NCI-H2227 (cell line): Measurements from ENCODE around the gene DEFB123.
"Not testable (repeated sequence)": the region's sequence is repeated elsewhere in the genome, so short reads cannot be mapped to it uniquely, and the experiment has no call there.

Experiments used
- DNase-seq: peaks from one replicate; lab custom pipeline; 2025; ENCODE audit not compliant: unreplicated experiment; lab: John Stamatoyannopoulos, UW

DEFB123 gene, protein sequence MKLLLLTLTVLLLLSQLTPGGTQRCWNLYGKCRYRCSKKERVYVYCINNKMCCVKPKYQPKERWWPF

DNA sequence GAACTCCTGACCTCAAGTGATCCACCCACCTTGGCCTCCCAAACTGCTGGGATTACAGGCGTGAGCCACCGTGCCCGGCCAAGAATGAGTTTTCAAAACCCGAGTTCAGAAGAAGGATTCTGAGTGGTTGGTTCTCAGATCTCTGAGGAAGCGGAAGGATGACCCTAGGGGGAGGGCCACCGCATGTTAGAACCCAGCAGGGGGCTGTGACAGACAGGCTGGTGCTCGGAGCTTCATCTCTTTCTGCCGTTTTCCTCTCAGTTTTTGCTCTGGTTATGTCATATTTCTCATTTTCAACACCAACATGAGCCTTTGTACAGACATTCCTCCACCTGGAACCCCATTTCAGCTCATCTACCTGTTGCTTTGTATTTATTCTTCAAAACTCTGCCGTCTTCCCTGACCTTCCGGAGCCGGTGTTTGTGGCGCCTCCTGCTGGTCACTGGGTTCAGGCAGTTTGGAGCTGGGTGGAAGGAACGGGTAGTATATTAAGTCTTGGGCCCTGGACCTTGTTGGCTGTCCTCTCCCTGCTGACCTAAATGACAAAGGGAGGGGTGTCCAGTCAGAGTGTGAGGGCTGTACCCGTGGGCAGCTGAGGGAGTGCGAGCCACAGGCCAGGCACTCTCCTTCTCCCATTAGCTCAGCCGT is at the start of gene DEFB123:
DEFB123 (plus strand) TSS at position 621 of the 648 bp plus-strand sequence. CDS start 67 bp downstream, outside the sequence.
- DNase-seq = no peak

DNA sequence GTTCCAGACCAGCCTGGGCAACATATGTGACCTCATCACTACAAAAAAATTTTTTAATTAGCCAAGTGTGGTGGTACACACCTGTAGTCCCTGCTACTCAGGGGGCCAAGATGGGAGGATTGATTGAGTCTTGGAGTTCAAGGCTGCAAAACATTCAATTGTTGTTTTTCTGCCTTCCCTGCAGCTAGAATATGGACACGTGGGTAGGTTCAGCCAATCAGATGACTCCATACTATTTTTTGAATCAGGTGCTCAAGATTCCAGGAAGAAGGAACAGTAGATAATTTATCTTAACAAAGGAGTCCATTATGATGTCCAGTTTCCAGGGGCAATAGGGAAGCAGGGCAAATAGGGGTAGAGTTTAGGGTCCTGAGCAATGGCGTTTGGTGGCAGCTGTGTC is 47.6 kb upstream of the DEFB123 start:
- DNase-seq = no peak

DNA sequence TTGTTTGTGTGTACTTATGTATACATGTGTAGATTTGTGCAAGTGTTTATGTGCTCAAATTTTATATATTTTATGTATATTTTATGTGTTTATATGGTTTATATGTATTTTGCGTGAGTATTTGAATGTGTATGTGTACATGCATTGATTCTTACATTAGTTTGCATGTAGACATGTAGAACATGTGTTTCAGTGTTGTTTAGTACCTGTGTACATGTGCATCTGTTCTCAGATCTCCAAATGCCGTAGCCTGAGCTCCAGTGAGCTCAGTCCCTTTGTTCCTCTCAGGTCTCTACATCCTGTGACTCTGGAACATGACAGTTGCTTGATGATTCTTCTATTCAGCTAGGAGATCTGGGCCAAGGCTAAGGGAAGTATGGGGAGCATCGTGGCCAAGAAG is 45.5 kb upstream of the DEFB123 start:
- DNase-seq = no peak

DNA sequence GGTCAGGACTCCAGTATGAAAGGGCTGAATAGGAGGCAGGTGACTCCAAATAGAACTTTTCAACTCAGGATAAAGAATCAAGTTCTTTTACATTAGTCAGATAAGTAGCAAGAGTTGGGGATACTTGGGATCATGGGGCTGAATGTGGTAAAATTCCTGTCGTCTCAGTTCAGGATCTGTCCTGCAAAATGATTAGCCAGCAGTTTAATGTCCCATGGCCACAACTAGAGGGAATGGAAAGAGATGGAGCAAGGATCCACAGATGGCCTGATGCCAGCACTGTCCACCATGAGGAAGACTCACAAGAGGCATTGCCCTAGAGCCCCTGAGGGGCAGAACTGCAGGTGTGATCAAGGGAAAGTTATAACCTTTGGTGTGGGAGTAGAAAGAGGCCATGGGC is 36.5 kb upstream of the DEFB123 start:
- DNase-seq = no peak

DNA sequence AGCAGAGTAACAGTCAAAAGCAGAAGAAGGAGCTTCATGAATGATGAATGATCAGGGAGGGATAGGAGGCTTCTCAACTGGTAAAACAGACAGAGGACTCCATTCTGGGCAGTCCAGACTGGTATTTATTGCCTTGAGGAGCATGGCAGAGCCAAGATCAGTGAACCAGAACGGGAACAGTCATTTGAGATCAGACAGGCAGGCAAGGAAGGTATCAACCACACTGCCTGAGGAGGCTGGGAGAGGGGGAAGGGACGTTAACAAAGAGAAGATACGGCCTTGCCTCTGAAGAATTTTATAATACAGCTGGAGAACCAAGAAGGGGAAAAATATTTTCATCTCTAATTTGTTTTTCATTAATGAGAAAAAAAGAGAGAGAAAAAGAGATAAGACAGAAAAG is 34.3 kb upstream of the DEFB123 start, which contains the start of gene DEFB121:
DEFB121 (minus strand) TSS at position 101 of the 400 bp plus-strand sequence; CDS start at position 38, 63 bp downstream.
- DNase-seq = no peak

DNA sequence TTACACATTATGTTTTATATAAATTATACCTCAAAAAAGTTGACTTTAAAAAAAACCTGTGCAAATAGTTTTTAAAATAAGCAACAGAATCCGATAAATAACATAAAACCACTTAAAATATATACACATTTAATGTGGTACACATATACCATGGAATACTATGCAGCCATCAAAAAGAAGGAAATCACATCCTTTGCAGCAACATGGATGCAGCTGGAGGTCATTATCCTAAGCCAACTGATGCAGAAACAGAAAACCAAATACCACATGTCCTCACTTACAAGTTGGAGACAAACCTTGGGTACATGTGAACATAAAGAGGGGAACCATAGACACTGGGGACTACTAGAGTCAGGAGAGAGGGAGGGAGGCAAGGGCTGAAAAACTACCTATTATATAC is 30.4 kb upstream of the DEFB123 start:
- DNase-seq = no peak

DNA sequence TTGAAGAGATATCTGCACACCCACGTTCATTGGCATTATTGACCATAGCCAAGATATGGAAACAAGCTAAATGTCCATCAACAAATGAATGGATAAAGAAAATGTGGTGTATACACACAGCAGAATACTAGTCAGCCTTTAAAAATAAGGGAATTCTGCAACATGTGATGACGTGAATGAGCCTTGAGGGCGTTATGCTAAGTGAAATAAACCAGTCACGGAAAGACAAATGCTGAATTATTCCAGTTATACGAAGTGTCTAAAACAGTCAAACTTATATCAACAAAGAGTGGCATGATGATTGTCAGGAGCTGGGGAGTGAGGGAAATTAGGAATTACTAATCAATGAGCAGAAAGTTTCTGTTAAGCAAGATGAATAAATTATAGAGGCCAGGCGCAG is 26.1 kb upstream of the DEFB123 start:
- no peak for DNase-seq

DNA sequence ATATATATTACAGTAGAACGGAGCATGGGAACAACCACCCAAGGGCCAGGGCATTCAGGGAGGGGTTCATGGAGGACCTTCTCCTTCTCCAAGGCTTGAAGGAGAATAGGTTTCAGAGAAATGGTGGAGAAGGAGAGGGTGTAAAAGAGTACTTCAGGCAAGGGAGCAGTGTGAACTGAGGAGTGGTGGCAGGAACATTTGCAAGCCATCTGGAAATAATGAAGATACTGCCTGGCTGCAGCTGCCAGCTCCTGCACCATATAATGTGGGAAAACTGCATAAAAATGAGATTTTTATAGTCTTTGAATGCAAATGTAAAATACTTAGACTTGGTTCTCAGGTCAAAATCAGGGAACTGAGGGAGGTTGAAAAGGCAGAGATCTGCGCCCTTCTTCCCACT is 24.8 kb upstream of the DEFB123 start:
- no peak for DNase-seq

DNA sequence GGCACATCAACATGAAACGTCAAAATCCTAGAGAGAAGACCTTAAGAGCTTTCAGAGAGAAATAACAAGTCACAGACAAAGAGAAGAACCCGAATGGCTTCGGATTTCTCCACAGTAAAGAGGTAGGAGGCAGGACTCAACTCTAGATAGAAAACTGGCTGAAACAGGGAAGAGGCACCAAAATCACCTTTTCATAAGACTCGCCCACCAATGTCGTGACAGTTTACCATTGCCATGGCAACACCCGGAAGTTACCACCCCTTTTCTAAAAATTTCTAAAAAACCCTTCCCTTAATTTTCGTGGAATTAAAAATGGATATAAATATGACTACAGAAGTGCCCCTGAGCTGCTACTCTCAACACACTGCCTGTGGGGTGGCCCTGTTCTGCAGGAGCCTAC is 22.1 kb upstream of the DEFB123 start:
- DNase-seq = no peak

DNA sequence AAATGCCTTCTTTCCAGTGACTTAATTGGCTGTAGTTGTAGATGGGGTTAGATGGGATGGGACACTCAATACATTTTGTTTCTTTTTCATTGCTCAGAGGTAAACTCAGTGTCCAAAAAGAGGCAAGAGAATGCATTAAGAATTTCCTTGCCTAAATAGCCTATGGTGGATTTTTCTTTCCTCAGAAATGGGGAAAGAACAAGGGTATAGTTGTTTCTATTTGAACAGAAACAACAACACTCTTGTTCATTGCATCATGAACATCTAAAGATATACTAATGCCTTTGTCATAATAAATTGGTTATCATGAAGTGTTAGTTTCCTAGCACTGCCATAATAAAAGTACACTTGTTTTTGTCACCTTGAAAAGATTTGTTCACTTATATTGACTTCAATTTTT is 14.6 kb upstream of the DEFB123 start:
- no peak for DNase-seq

DNA sequence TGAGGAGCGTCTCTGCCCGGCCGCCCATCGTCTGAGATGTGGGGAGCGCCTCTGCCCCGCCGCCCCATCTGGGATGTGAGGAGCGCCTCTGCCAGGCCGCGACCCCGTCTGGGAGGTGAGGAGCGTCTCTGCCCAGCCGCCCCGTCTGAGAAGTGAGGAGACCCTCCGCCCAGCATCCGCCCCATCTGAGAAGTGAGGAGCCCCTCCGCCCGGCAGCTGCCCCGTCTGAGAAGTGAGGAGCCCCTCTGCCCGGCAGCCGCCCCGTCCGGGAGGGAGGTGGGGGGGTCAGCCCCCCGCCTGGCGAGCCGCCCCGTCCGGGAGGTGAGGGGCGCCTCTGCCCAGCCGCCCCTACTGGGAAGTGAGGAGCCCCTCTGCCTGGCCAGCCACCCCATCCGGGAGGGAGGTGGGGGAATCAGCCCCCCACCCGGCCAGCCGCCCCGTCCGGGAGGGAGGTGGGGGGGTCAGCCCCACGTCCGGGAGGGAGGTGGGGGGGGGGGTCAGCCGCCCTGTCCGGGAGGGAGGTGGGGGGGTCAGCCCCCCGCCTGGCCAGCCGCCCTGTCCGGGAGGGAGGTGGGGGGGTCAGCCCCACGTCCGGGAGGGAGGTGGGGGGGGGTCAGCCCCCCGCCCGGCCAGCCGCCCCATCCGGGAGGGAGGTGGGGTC is 13.4 kb upstream of the DEFB123 start:
- not testable (repeated sequence) for DNase-seq

DNA sequence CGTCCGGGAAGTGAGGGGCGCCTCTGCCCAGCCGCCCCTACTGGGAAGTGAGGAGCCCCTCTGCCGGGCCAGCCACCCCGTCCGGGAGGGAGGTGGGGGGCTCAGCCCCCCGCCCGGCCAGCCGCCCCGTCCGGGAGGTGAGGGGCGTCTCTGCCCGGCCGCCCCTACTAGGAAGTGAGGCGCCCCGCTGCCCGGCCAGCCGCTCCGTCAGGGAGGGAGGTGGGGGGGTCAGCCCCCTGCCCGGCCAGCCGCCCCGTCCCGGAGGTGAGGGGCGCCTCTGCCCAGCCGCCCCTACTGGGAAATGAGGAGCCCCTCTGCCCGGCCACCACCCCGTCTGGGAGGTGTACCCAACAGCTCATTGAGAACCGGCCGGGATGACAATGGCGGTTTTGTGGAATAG is 12.9 kb upstream of the DEFB123 start:
- DNase-seq = not testable (repeated sequence)

DNA sequence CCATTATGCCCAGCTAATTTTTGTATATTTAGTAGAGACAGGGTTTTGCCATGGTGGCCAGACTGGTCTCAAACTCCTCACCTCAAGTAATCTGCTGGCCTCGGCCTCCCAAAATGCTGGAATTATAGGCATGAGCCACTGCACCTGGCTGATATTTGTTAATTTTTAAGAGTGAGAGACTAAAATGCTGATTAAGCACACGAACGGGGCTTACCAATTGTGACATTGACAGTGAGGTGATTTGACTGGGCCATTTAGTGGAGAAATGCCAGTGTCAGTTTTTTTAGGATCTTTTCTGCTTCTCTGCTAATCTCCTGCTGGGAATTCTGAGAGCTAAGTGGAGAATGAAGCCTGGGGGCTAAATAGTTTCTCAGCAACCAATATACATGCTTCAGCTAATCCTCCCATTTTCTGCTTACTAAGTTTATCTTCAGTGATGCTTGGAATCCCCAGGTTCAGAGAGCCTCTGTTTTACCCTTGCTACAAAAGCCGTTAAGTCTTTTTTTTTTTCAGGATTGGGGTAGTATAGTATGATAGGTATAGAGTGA is 9.8 kb upstream of the DEFB123 start:
- no peak for DNase-seq

DNA sequence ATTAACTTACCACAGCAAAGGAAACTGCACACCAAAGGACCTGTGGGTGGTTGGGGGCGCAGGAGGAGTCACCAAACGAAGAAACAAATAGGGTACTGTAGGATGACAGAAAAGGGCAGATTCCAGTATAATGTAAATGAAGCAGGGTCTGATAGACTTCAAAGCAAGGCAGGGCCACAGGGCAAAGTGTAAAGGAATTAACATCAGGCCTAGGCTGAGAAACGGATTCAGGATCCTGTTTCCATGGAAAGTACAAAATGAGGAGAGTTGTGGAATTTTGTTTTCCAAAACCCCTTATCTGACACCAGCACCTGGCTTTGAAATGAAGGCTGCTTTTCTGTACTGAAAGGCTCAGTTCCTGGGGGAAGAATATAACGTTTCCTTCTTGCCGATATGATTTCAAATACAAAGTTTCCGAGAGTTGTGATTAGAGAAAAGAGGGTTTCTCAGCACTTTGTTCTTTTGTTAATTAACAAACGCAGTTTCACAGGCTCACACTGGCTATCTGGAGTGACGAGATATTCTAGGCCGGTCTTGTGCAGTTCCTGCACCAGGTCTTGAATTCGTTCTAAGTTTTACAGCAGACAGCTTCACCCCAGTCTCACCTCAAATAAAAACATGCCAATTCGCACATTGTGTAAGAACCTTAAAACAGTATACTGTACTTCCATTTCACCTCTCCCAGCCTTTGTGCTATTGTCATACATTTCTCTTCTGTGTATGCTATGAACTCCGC is 5.8 kb downstream of the DEFB123 start:
- DNase-seq = no peak

DNA sequence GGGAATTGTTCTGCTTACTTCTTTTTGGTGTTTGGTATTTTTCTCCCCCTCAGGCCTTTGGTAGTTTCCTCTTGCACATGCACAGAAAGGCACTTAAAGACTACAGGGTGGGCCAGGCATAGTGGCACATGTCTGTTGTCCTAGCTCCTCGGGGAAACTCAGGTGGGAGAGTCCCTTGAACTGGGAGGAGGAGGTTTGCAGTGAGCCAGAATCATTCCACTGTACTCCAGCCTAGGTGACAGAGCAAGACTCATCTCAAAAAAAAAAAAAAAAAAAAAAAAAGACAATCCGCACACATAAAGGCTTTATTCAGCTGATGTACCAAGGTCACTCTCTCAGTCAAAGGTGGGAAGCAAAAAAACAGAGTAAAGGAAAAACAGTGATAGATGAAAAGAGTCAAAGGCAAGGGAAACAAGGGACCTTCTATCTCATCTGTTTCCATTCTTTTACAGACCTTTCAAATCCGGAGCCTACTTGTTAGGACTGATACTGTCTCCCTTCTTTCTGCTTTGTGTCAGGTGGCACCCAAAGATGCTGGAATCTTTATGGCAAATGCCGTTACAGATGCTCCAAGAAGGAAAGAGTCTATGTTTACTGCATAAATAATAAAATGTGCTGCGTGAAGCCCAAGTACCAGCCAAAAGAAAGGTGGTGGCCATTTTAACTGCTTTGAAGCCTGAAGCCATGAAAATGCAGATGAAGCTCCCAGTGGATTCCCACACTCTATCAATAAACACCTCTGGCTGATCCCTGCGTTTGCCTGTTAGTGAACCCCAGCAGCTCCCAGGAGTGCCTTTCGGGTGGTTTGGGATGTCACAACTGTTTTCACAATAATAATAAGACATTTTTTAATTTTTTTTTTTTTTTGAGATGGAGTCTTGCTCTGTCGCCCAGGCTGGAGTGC is 9.3 kb downstream of the DEFB123 start:
- no peak for DNase-seq

DNA sequence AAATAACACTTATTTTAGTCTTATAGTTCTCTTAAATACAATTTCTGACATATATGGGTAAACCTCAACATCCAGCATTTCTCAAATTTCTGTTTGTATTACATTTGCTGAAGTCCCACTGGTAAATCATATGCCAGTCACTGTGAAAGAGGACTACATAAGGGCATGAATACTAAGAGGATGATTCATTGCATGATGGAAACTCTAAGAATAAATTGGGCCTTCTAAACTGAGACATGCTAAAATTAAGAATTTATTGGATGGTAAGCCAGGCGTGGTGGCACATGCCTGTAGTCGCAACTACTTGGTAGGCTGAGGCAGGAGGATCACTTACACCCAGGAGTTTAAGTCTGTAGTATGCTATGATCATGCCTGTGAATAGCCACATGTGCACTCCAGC is 12.1 kb downstream of the DEFB123 start:
- no peak for DNase-seq

DNA sequence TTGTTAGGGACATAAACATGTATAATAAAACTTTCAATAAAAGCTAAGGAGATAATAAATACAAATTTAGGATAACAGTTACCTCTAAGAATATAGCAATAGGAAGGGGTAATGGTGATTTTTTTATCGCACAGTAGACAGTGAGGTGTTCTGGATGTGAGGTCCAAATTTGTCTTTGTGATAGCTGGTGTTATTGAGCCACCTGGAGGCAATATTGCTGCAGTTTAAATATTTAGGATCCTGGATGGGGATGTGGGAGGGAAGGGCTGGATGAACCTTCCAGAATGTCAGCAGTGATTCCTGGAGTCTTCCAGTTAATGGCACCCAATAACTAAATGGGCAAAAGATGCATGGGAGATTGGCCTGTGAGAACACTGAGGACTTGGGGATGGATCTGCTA is 13.9 kb downstream of the DEFB123 start:
- DNase-seq = no peak

DNA sequence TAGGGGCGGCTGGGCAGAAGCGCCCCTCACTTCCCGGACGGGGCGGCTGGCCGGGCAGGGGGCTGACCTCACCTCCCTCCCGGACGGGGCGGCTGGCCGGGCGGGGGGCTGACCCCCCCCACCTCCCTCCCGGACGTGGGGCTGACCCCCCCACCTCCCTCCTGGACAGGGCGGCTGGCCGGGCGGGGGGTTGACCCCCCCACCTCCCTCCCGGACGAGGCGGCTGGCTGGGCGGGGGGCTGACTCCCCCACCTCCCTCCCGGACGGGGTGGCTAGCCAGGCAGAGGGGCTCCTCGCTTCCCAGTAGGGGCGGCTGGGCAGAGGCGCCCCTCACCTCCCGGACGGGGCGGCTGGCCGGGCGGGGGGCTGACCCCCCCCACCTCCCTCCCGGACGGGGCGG is 30.5 kb downstream of the DEFB123 start:
- DNase-seq = not testable (repeated sequence)

DNA sequence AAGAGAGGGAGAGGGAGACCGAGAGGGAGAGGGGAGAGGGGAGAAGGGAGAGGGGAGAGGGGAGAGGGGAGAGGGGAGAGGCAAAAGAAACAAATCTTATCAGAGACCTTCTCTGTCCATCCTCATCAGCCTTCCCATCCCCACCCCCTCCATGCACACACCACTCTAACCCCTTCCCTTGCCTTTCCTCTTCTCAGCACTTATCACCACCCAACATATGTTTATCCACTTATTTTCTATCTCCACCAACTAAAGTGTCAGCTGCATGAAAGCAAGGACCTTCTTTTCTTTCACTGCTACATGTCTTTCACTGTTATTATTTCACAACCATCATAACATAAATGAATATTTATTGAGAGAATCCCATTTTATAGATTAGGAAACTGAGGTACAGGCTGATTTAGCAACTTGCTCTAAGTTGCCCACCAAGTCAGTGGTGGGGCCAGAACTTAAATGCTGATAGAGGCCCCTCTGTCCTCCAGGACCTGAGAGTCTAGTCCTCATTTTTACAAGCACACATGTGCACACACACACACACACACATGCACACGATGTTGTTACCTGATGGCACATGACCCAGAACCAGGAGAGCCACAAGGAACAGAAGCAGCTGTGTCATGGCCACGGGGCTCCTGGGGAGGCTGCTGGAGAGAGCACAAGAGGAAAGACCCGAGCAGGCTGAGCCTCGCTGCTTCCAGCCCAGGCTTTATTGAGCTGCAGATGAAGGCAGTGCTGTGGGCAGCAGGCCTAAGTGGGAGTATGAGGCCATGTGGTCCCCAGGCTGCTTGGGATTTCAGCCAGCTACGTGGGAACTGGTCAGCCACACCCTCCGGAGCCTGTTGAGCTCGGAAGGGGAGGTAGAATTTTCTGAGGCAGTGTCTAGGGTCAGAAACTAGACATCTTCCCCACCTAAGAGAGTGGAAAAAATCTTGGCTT is 32.2 kb downstream of the DEFB123 start:
- DNase-seq = no peak
